COLO668 (cell line): ENCODE measurements around the gene KITLG.
"Not testable (repeated sequence)": the region's sequence is repeated elsewhere in the genome, so short reads cannot be mapped to it uniquely, and the experiment has no call there.

Source experiments
- DNase-seq: peaks from one replicate; lab custom pipeline; 2025; ENCODE audit not compliant: unreplicated experiment; lab: John Stamatoyannopoulos, UW

Gene KITLG, protein sequence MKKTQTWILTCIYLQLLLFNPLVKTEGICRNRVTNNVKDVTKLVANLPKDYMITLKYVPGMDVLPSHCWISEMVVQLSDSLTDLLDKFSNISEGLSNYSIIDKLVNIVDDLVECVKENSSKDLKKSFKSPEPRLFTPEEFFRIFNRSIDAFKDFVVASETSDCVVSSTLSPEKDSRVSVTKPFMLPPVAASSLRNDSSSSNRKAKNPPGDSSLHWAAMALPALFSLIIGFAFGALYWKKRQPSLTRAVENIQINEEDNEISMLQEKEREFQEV

DNA sequence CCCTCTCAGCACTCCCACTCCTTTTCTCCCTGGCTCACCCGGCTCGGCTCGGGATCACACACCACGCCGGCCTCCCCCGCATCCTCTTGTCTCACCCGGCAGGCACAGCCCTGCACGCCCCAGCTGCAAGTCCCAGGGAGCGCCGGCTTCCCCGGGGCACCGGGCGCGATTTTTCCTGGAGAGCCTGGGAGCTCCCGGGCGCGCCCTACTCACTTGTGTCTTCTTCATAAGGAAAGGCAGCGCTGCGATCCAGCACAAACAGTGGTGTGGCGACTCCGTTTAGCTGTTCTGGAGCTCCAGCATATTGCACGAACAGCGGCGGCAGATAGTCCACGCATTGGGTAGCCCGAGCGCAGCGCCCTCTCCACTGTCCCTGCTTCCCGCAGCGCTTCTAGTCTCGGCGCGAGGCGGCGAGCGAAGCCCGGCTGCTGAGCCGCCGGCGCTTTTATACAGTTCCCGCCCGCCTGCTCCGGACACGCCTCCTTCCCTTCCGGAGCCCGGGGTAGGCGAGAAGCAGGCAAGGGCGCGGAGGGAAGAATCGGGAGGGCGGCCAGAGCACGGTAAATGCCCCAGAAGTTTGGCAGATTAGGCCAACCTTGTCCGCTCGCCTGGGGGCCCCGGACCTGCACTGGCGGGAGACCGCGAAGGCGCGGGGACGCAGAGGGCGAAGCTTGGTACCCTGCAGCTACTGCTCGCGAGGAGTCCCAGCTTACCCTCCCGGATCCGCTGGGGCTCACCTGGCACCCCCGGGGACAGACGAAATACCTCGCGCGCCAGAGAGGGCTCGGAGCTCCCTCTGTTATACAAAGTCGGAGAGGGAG is at the start of gene KITLG:
TSS of gene KITLG (minus strand) at position 421 of the 821 bp plus-strand sequence. CDS start at position 228, 193 bp downstream.
- DNase-seq, result peak; percentile 96

DNA sequence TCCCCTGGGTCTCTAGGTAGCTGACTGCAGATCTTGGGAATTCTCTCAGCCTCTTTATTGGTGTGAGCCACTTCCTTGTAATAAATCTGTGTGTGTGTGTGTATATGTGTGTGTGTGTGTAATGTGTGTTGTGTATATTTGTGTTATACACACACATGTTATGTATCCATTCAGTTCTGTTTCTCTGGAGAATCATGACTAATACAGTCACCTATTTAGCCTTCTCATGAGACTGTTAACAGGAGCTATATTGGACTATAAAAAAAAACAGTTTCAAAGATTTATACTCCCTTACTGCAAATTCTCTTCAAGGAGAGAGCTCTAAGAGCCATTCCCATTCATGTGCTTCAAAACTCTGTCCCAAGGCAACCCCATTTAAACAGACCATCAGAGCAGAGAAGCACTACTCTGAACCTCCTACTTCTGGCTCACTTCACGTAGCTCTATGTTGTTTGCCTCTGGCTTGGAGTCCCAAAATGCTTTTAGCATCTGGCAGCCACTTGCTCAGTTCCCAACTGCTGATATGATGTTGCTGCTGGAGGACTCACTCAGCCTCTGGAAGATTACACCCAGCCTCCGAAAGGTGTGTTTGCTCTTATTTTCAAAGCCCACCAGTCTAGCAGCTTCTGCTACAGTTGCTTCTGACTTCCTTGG is 48.7 kb upstream of the KITLG start:
- DNase-seq, result no peak

DNA sequence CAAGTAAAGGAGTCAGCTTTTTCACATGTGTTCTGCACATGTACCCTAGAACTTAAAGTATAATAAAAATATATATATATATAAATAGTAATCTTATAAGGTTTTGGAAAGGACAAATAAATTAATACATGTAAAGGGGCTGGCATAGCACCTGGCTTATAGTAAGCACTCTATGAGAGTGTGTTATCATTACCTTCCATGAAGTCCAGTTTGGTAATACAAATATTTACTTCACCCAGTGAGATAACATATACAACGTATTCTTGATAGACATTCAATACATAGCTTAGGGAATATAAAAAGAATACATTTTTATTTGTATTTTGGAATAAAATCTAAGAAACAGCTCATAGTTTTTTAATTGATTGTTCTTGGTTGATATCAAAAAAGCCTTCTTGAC is 47.8 kb upstream of the KITLG start:
- not testable (repeated sequence) for DNase-seq

DNA sequence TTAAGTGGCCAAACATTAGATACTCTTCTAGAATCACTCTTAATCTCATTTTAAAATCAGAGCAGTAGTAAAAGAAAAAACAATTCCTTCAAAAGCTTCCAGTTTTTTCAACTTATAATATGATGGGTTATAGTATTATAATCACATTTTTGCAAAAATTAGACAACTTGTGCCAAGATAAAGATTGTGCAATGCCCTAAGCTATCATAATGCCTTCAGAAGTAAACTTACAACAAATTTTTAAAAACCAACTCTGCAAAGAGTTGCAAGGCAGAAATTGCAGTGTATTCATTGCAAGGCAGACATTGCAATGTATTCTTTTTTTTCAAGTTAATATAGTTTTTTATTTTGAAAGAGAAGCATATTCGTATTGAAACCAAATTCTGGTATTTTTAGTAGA is 47.2 kb upstream of the KITLG start:
- DNase-seq, result no peak

DNA sequence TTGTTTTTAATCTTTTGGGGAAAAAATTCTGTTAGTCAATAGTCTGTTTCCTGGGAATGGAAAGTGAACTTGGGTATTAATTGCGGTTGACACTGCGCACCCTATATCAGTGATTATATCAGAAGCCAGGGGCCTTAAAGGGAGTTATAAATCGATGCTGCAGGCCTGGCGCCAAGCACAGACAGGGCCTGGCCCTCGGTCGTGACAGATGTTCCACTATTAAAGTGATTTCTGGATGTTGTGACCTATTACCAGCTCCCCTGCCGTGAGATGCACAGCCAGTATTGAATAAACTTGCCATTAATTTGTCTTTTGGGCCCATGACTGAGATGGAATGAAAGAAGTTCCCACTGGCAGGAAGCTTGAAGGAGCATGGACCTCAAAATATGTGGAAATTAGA is 45.1 kb upstream of the KITLG start:
- no peak for DNase-seq

DNA sequence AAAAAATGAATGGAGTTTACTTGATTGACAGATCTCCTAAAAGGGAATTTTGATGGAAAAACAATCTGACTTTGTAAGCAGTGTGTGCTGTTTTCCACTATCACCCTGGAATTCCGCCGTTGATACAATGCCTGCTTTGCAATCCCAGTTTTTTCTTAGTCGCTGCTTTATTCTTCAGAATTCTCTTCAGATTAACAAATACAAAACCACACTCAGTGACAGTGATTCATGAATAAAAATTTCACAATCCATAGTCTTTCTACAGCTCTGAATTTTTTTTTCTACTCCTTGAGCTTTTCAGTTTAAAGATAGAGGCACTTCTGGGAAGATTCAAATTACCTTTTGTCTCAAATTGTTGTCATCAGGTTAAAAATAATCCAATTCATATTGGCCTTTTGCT is 44.6 kb upstream of the KITLG start:
- DNase-seq, result no peak

DNA sequence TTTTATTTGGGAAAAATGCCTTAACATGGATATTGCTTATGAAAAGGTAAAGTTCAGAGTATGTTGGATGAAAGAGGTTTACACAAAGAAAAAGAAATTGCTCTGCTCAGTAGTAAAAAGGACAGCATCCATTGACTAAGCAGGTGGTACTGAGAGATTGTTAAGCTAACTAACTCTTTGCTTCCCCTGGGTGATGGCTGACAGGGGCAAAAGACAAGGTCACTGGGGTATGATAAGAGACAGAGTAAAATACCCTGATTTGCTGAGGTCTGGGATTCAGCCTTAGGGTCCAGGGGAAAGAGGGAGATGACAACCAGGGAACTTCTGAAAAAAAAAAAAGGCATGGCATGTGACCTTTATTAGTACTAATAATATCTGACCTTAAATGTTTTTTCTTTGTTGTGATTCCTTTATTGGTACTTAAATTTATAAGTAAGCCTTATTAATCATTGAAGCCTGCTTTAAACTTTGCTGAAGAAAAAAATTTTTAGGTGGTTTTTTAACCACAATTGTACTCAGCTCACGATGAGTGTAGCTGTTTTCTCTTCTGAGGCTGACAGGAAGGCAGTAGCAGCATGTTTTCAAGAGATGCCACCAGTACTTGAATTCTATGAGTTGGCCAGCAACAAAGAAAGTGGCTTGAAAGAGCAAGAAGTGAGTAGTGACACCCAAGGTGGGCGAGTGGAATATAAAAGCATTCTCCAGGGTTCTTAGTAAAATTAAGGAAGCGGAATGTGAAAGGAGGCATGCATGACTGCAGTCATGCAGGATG is 43.7 kb upstream of the KITLG start:
- no peak for DNase-seq

DNA sequence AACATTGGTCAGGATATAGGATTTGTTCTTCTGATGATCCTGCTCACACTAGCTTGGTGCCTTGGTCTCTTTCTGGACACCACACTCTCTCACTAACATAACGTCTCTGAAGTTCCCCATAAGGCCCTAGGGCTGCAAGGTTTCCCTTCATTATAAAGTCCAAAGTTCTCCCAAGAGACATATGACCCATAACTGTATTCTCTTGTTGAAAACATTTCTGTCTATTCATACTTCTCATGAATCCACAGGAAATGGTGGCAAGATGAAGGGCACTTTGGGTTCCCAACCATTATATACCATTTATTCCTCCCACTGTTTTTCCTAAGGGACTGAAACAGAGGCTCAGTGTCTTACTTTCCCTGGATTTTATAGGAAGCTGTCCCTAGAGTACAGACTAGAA is 37.1 kb upstream of the KITLG start:
- DNase-seq, result no peak

DNA sequence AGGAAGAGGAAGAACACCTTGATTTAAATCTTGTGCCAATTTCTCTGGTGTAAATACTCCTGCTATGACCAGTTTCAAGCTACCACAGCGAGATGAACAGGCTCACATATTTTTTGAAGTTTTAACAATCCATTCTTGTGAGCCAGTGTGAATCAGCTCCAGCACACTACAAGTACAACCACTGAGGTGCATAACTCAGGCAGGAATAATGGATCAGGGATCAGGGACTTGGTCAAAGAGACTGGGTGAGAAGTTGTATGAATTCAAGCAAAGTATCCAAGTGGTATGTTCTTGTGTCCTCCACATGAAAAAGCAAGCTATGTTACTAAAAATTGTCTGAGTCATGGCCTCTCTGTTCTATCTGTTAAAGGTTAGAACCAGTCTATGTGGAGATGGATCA is 35.2 kb upstream of the KITLG start:
- DNase-seq, result no peak

DNA sequence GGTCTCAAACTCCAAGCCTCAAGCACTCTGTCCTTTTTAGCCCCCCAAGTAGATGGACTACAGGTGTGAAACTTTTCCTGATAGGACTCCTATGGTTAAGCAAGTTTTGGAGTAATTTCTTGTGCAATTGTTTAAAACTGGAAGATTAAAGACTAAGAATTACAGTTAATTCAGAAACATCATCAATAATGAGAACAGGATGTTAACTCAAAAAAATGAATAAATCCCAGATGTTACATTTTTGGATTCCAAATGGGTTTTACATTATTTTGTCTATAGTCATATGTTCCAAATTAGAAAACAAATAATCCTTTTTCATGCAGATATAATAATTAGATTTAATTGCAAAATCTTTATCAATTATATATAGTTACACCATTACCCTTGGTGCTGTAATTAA is 24.4 kb upstream of the KITLG start:
- DNase-seq, result no peak

DNA sequence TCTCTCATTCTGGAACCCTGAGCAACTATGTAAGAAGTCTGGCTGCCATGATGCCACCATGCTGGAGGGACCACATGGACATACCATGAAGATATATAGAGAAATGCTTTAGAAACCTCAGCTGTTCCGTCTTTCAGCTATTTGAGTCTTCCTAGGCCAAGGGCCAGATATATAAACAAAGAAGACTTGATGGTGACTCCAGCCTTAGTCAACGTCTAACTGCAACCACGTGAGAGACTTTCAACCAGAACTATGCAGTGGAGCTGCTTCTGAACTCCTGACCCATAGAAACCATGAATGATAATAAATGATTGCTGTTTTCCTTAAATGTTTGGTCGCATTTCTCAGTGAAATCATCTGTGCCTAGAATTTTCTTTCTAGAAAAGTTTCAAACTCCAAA is 20.0 kb upstream of the KITLG start:
- no peak for DNase-seq

DNA sequence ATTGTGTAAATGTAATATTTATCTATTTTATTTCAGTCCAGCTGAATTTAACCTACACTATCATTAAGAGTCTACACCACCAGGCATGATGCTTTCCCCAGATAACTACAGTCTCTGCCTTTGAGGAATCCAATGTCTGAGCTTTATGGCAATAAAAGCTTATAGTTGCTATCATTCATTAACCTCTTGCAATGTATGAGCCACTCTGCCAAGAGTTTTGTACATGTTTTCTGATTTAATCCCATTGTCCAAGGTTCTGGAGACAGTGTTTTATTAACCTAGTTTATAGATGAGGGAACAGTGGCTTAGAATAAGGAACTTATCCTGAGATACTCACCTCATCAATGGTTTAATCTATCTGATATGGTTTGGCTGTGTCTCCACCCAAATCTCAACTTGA is 17.1 kb upstream of the KITLG start:
- no peak for DNase-seq

DNA sequence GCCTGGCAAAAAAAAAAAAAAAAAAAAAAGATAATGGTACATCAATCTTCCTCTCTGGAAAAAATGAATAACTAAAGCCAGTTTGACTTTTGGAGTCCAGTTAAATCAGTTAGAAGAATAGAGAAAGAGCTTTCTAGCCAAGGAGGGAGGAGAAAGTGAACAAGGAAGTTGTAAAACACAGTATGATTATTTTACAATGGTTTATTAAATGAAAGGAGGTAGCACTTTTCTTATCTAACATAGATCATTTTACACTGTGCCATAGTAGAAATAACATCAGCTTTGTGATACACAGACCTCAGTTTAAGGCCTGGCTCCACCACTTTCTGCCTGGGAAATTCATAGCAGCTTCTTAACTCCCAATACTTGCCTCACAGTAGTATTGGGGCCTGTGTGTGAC is 15.4 kb upstream of the KITLG start:
- no peak for DNase-seq

DNA sequence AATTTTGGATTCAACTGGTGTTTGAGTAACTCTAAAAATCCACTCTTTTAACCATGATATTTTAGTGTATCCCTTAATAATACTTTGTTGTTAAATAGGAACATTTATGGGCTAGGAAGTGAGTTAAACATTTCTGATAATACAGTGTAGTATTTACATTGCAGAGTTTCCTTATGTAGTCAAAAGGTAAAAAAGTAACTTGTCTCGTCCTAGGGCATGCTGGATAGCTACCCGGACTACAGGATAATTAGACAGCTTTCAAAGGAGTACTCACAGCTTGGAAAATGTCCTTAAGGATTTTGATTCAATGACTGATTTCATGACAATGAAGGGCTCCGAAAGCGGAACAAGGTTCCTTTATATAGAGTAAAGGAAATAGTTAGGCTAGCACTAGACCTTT is 14.5 kb upstream of the KITLG start:
- no peak for DNase-seq

DNA sequence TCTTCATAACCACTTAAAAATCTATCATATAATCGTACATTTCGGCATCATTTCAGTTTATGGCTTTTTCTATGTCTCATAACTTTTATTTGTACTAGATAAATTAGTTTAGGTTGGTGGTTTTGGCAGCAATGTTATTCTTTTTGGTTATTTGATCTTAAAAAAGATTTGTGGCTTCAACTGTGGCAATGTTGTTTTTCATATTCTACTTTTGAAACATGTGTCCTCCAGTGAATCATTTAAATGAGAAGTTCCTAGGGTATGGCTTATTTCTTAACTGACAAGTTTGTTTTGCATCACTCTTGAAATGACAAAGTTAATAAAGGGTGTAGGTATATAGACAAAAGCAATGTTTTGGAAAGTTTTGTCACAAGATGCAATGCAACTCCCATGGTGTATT is 11.1 kb upstream of the KITLG start:
- no peak for DNase-seq

DNA sequence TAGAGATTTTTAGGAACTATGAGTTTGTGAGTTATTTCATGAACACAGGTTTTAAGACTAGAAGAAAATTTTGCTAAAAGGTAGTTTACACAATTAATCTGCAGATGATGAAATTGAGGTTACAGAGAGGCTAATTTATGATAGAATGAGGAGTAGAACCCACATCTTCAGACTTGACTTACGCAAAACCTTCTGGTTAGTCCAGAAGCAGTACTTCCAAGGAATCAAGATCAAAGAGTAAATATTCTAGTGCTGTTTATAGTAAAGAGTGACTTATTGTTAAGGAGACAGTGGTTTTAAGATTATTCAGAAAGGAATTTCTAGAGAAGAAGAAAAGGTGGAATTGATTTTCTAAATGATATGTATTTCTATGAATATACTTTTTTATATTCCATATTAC is 10.6 kb upstream of the KITLG start:
- DNase-seq, result no peak

DNA sequence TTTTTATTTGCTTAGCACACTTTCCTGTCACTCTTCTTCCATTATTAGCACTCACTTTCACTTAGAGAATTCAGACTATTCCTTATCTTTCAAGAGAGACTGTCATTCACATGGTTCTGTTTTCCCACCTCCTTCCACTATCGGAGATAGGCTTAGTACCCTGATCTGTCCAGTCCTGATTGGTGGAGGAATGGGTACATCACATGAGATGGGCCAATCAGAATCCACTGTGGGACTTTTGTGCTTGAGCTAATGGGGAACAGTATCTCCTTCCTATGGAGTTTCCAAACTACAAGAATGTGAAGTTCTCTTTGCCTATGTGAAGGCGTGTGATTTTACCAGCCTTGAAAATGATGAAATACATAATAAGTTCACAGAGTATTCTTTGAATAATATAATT is 4.8 kb upstream of the KITLG start:
- DNase-seq, result no peak

DNA sequence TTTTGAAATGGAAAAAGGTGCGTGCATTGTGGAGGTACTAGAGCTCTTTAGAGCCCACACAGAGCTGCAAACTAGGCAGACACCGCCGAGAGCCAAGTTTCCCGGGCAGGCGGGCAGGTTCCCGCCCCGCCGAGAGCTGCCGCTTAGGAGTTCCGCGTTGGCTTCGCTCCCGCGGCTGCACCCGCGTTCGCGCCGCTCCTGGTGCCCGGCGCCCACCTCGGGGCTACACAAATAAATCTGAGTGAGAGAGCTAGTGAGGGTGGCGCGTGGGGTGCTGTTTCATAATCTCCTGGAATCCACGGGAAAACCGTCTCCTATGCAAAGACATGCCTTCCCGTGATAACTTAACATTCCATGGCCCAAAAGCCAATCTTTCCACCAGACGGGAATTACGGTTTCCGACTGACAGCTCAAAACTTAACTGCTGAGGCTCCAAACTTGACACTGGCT is 645 bp downstream of the KITLG start:
- DNase-seq, result peak; percentile 80

DNA sequence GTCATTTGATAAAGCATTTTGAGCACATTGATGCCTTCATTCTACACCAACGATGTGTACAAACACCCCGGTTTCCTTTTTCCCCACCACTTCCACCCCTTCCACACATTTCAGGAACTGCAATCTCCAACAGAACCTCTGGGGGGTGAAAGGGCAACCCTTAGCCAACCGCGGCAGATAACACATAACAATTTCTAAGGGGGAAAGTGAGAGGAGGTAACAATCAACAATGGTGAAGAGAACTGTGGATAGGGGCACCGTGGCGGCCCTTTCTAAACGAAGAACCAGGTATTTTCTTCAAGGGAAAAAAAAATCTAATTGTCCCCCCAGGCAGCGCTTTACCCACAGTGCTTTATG is 1.1 kb downstream of the KITLG start:
- peak; percentile 65 for DNase-seq

DNA sequence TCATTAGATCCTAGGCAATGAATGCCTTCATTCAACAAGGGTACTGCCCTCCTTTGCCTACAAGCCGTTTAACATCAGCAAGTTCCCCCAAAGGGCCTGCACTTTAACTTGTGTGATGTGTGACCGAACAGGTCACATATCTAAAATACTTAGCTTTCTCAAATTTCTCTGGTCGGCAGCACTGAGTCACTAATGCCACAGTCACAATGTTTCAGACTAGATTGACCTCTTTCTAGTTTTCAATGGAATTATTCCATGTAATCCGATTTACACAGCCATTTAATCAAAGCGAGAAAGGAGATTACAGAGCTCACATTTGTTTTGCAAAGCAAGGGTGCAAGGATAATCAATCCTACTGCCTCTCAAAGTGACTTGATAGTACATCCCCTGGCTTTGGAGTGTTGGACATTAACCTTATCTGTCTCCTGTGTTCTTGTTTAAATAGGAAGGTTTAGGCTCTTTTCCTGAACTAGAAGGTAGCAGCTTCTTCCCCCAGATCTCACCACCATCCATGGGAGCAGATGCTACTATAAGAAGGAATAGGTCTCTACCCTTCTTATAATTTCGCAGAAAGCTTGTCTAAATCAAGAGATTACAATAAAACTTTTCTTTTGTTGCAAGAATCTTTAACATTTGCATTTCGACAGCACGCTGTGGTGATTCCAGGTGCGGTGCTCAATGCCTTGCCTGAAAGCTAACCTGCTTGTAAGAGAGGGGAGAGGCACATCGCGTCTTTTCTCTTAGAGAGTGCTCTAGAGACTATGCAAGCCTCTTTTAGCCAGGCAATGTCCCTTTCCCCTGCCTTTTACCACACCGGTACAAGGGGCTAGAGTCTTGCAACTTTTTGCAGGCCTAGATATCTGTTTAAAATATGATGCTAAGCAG is 1.8 kb downstream of the KITLG start:
- peak; percentile 58 for DNase-seq
